NCI-H2196 (cell line): ENCODE results near the gene TRERF1.
"Not testable (repeated sequence)": the region's sequence is repeated elsewhere in the genome, so short reads cannot be mapped to it uniquely, and the experiment has no call there.

ENCODE experiments used
- DNase-seq: peaks from one replicate; lab custom pipeline; 2025; ENCODE audit not compliant: unreplicated experiment; lab: John Stamatoyannopoulos, UW

TRERF1 gene

DNA sequence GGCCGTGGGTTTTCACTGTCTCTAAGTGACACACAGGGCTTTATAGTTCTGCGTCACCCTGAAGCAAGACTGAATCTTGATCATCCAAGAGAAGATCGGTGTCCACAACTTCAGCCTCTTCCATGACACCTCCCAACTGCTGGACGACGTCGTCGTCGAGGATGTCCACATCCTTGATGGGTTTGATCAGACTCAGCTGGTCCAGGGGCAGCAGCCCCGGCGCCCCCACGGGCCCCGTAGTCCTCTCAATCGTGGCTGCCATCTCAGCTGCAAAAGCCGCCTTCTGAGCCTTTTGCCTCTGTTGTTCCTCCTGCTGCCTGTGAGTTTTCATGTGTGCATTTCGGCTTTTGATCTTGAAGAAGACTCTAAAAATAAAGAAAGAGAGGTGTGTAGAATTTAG is 223.4 kb downstream of the TRERF1 start:
- DNase-seq = no peak

DNA sequence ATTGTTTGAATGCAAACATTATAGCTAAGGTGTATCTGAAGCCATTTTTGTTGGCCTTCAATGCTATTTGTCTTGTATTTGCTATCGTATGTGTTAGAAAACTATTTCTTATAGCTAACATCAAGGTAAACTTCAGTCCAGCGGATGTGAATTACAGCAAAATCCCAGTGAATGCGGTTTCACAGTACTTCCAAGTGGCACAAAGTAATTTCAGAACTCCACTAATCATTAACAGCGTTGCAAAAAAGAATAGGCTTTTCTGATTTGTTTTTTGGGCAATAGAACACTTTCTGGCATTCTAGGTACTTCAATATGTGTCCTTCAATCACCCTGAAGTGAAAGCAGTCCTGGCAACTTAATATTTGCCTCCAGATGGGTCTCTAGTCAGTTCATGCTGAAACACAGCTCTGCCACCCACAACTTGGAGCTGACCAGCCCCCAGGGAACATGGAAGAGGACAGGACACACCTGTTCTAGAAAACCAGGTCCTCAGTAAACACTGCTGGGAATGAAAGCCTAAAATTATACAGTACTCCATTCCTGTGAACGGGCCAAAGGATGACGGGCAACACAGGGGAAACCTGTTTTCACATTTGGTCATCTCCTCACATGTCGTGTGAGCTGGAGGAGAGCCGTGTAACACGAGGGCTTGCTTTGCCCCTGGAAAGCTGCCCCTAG is 224.4 kb downstream of the TRERF1 start:
- no peak for DNase-seq

DNA sequence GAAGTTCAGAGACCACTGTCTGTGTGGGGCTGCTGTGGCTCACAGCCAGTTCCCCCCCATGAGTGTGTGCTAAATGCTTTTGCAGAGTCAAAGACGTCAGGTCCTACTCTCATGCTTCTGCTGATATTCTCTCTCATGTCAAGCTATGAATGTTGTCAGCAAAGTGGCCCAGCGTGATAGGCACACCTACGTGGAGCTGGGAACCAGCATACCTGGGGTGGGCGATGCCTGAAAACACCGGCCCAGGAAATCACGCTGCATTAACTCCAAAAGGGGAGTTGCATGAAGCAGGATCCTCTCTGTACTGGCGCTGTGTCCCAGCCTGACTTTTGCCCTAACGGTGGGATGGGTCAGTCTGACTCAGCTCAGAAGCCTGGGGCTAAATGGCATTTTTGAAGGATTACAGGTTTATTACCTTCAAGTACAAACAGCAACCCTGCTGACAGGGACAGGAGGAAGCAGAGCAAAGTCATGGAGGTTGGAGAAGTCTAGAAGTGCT is 225.0 kb downstream of the TRERF1 start:
- DNase-seq = no peak

DNA sequence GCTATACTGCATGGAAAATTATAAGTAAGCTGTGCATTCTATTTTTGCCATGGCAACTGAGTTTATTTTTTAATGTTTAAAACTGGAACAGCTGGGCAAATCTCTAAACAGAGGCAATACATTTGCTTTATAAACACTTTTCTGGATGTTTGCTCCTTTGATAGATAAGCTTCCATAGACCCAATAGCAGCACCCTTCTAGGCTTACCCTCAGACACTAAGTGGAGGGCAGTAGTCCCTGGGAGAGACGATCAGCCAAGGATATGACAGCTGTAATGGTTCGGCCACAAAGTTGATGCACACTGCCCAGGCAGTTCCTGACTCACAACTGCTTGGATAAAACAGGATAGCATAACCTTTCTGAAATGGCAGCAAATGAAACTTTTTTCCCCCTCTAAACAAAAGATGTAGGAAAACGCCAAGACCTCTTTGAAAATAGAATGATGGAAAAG is 225.5 kb downstream of the TRERF1 start:
- DNase-seq = no peak

DNA sequence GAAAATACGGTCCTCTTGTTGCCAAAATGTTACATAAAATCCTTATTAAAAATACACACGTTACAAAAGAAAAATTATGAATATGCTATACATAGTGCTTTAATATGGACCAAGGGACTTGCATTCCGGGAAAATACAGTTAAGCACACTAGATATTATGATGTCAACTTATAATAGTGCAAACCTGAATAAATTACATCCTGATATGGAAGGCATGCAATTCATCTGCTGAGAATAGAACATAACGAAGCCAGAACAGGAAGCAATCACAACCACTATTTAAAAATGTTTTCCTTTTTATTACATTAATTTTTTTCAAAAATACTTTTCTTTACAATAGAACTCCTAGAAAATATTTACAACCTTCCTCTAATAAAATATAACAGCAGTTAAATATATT is 226.3 kb downstream of the TRERF1 start:
- DNase-seq = no peak

DNA sequence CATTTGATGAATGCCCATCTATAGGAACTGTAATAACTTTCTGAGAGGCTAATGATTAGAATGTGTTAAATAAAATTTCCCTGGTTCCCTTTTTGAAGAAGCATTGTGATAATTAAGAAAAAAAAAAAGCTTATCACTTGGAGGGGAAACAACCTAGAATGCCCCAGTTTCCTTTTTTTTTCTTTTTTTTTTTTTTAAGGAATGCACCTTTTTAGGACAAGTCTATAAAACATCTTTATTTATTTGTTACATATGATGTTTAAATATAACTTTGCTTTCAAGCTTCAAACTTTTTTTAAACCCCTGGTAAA is 226.7 kb downstream of the TRERF1 start:
- DNase-seq = no peak

DNA sequence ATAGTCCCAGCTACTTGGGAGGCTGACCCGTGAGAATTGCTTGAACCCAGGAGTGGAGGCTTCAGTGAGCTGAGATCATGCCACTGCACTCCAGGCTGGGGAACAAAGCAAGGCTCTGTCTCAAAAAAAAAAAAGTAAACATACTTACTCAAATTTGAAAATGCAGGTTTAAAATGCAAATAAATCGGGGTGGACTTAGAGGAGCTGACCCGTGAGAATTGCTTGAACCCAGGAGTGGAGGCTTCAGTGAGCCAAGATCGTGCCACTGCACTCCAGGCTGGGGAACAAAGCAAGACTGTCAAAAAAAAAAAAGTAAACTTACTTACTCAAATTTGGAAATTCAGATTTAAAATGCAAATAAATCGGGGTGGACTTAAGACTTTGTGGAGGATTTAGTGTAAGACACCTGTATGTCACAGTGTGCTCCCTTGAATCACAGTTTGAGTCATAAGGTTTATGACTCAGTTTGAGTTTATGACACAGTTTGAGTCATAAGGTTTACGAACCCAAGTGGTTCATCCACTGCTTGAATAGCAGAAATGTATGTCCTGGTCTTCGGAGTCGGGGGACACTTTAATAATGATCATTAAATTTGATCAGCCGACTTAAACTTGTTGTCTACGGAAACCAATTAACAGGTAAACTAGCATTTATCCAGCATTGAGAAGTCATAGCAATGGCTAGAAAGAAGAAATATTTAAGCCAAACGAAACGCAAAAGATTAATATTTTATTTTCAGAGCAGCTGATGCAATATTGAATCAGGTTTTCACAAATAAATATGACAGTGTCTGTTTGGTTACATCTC is 227.3 kb downstream of the TRERF1 start:
- DNase-seq = no peak

DNA sequence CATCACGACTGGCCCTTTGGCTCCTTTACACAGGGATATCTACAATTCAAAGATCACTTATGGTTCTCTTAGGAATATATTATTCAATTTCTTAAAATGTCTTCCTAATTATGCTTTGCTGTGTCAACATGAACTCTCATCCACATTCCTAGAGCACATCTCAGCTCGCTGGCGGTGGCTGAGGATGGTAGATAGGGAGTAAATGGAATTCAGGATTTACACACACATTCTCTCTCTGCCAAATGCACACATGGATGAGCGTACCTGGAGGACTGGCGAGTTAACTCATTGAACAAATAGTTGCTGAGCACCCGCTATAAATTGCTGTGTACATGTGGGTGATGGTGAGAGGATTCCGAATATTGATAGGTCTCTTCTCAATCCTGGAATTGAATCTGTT is 229.3 kb downstream of the TRERF1 start:
- no peak for DNase-seq

DNA sequence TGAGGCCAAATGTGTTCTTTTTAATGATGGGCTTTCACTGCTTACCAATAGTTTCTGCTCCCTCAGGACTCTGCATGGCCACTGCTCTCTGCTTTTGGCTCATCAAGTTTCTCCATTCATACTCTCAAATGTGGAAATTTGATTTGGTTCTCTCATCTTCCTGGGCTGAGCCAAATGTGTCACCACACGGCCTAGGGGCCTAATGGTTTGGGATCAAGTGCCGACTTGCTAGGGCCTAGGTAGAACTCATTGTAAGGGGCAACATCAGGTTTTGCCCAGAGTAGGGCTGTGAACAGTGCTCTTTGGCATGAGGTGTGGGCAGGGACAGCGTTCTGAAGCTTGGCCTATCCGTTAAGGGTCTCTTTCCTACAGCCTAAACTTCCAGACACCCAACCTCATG is 230.2 kb downstream of the TRERF1 start:
- no peak for DNase-seq

DNA sequence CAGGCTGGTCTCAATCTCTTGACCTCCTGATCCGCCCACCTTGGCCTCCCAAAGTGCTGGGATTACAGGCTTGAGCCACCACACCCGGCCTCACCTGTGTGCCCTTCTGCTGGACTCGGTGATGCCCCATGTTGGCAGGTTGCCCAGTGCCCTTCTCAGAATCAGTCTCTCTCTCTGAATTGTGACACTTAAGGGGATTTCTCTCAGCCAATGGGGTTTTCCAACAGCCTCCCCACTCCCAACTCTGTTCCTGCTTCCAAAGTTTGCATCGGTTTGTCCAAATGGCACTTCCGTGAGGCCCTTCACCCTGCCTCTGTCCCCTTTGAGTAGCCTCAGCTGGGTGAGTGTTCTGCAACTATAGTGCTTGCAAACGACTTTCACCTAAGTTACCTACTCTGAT is 230.9 kb downstream of the TRERF1 start:
- DNase-seq = no peak

DNA sequence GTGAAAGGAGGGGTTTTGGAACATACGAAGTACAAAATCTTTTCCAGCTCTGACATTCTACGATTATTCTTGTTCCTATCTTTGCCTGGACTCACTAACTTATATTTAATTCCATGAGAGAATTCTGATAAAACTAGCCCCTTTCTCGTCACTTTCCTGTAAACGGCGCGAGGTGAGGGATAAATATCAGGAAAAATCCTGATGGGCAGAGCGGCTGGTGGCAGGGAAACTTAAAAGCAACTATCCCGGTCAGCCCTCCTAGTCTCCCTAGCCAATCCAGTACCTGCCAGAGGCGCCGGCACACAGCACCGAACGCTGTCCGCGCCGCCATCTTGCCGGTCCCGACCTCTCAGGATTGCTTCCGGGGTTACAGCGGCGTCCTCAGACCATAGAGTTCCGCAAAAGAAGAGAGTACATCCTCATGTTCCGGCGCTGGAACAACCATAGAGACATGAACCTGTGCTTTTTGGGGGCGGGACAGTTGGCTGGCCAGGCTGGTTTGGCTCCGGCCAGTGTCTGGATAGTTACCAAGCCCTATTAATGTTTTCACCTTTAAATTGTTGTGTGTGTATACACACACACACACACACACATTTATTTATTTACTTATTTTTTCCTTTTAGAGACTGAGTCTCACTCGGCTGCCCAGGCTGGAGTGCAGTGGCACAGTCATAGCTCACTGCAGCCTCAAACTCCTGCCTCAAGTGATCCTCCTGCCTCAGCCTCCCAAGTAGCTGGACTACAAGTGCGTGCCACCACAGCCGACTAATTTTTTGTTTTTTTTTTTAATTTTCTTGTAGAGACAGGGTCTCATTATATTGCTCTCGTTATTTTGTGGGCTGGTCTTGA is 234.0 kb downstream of the TRERF1 start, which contains the start of gene MRPS10:
Gene MRPS10 (minus strand): TSS at position 343 of the 849 bp plus-strand sequence. CDS start 12 bp downstream, at position 331.
- DNase-seq = peak; percentile 94

DNA sequence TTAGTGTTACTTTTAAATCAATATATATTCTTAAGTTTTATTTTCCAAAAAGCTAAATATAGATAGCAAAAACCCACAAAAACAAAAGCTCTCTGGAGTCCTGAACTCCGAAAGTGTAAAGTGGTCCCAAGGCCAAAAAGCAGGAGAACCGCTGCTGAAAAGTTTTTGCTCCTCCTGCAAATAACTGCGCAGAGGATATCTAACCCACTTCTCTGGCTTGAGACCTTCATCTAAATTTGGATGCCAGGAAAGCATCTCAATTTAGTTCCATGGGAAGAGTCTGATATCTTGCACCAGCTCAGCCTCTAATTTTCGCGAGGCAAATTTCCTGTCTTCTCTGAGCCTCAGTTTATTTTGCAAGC is 234.6 kb downstream of the TRERF1 start:
- DNase-seq = no peak

DNA sequence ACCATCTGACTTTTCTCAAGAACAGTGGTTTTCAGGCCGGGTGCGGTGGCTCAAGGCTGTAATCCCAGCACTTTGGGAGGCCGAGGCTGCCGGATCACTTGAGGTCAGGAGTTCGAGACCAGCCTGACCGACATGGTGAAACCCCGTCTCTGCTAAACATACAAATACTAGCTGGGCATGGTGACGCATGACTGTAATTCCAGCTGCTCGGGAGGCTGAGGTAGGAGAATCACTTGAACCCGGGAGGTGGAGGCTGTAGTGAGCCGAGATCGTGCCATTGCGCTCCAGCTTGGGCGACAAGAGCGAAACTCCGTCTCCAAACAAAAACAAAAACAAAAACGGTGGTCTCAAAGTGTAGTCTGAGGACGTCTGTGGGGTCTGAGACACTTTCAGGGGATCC is 235.2 kb downstream of the TRERF1 start:
- DNase-seq = not testable (repeated sequence)

DNA sequence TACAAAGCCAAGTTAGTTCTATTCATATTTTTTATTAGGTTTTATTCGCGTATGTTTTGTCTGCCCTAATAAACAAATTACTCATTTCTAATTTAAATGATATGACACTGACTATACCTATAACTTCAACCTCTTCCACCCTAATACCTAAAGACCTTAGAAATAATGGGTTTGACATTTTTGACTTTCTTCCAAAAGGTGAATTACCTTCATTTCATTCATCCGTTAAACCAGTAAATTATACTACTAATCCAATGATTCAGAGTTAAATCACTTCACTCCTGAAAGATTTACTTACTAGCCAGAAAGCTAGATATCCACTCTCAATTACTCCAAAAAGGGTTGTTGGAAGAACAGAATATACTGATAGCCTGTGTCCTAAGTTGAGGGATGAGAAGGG is 239.3 kb downstream of the TRERF1 start:
- no peak for DNase-seq

DNA sequence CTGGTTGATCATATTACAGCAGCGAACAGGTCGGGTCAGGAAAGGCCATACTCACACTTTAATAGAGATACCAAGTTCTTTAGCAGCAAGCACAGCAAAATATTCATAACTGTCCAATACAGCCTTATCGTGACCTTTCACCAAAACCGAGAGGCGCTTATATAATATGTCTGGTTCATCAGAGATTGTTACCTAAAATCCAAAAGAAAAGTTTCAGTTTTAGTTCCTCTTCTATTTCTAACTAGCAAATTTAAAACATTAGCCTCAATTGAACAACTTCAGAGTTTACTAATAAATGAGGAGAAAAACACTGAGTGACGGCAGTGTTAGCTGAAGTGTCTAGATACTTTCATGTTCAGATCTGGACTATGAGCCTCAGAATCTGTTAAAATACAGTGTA is 240.0 kb downstream of the TRERF1 start:
- DNase-seq = no peak

DNA sequence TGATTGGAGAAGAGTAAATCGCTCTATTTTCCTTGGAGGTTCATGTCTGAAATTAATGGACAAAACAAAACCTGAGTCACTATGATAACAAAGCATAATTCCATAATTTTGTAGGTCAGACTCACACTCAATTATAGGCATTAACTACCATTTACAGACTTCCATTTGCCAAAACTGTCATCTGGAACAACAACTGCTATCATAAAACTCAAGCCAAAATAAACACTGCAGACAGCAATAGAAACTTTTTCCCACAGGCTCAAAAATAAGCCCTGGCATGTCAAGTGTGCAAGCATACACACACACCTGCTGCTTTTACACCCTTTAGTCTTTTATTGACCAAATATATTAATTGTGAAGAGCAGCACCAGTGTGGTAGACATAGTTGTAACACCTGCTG is 241.2 kb downstream of the TRERF1 start:
- DNase-seq = no peak

DNA sequence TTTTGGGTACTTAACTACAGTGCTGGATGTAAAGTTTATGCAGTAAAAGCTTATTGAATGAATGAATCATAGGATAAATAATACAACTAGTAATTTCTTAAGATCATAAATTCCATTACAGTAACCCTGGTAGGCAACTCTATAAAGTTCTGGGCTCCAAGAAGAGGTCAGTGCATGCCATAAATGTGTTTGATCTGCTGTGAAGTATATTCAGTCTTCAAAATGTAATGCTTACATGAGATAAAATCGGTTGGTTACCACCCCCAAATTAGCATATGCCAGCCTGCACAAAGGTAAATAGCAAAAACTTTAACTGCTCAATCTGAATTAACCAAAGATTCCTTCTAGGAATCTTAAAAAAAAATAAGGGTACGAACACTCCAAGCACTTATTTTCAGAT is 244.2 kb downstream of the TRERF1 start:
- not testable (repeated sequence) for DNase-seq

DNA sequence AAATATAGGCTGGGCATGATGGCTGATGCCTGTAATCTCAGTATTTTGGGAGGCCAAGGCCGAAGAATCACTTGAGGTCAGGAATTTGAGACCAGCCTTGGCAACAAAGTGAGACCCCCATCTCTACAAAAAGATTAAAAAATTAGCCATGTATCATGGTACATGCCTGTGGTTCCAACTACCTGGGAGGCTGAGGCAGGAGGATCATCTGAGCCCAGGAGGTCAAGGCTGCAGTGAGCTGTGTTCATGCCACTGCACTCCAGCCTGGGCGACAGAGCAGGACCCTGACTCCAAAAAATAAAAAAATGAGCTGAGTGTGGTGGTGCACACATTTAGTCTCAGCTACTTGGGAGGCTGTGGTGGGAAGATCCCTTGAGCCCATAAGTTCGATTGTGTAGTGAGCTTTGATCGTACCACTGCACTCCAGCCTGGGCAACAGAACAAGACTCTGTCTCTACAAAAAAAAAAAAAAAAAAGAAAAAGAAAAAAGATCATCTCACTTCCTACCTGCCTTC is 246.9 kb downstream of the TRERF1 start:
- no peak for DNase-seq

DNA sequence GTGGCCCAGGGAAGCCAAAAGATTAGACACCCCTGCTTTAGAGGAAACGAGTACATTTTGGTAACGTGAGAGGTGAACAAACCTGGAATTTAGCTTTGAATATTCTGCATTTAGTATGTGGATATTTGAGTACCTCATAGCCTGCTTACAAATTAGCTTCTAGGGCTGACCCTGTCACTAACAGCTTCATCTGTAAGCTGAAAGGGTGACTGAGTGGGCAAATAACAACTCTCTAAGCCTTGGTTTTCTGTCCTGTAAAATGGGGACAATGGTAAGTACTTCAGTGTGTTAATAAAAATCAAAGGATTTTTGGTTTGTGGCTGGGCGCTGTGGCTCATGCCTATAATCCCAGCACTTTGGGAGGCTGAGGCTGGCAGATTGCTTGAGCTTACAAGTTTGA is 248.5 kb downstream of the TRERF1 start:
- DNase-seq = no peak

DNA sequence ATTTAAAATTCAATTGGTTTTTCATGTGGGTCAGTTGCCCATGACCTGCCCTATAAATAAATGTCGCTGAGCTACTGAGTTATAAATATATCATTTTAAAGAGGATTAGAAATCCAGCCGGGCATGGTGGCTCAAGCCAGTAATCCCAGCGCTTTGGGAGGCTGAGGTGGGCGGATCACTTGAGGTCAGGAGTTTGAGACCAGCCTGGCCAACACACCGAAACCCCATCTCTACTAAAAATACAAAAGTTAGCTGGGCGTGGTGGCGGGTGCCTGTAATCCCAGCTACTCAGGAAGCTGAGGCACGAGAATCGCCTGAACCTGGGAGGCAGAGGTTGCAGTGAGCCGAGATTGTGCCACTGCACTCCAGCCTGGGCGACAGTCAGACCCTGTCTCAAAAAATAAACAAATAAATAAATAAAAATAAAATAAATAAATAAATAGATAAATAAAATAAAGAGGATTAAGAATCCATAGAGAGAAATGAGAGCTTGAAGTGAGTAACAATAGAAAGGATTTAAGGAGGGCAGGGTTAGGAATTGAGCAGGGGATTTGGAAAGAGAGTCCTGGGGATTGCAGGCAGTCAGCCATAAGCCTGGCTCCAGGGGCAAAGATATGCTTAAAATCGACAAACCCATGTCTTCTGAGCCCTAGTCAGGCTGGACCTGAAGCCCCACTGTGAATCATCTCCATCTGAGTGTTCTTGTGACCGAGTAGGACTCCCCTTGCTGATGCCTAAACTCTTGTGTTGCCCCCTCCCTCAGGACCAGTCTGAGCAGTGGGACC is 249.4 kb downstream of the TRERF1 start:
- not testable (repeated sequence) for DNase-seq

DNA sequence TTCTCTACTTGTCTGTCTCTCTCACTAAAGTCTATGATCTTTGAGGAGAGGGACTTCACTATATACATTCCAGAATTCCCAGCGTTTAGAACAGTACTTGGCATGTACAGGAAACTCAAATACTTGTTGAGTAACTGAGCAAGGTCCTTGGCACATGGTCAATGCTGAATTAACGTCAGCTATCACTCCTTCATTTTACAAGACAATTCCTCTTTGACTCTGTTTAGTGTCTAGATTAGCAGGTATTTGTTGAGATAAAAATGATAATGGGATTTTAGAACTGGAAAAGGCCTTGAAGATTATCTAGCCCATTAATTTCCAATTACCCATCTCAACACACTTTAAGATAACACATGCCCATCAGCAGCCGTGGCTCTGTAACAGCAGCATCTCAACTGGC is 250.3 kb downstream of the TRERF1 start:
- no peak for DNase-seq
